Heart left ventricle (tissue), 16 donors: ENCODE data around the gene SLC12A4. TPM values are rescaled to one million over a fixed set of nuclear protein-coding genes. Genes with fewer than 3 reads are reported as not detected.
A peak's percentile ranks its signal among the peaks of the same experiment; 100 is the strongest.

Source experiments
- ATAC-seq, 4 donors: fragments of 200-7000 bp; cut with Tn5 transposase; one replicate each; pipeline ENCODE4 v1.9.1; 2020 to 2022; ENCODE audit warnings: moderate library complexity in 4 of 4, mild to moderate bottlenecking in 3 of 4, moderate number of reproducible peaks in 1 of 4
- DNase-seq, 5 donors: peaks; one replicate each; pipeline ENCODE4 v3.0.0-alpha.2; 2020
- H3K27ac ChIP-seq, 12 donors: fragments of 200-600 bp; sonication (generic) in 4 of 12; one replicate each; pipeline versions ENCODE4 v1.5.0 to v1.8.0; 2016 to 2022; ENCODE audit warnings: mild to moderate bottlenecking in 2 of 12
- H3K27me3 ChIP-seq, 9 donors: fragments of 200-600 bp; sonication (generic) in 2 of 9; one replicate each; pipeline versions ENCODE4 v1.5.1 to v1.8.0; 2016 to 2022; ENCODE audit warnings: mild to moderate bottlenecking in 3 of 9
- H3K36me3 ChIP-seq, 9 donors: fragments of 200-600 bp; sonication (generic) in 2 of 9; one replicate each; pipeline versions ENCODE4 v1.5.0 to v1.8.0; 2018 to 2022; ENCODE audit warnings: mild to moderate bottlenecking in 2 of 9
- H3K4me1 ChIP-seq, 12 donors: fragments of 200-600 bp; sonication (generic) in 4 of 12; one replicate each; pipeline versions ENCODE4 v1.5.0 to v1.8.0; 2016 to 2022; ENCODE audit warnings: mild to moderate bottlenecking in 3 of 12
- H3K4me3 ChIP-seq, 12 donors: fragments of 200-600 bp; sonication (generic) in 4 of 12; one replicate each; pipeline versions ENCODE4 v1.5.0 to v1.8.0; 2017 to 2022; ENCODE audit warnings: mild to moderate bottlenecking in 9 of 12, moderate library complexity in 4 of 12
- H3K9me3 ChIP-seq, 12 donors: fragments of 200-600 bp; sonication (generic) in 4 of 12; one replicate each; pipeline versions ENCODE4 v1.5.0 to v1.8.0; 2016 to 2022; ENCODE audit warnings: mild to moderate bottlenecking in 1 of 12
- CTCF ChIP-seq, 12 donors: fragments of 200-600 bp; sonication (generic) in 4 of 12; IDR thresholded peaks; one replicate each; pipeline versions ENCODE4 v1.5.0 to v1.8.0; 2018 to 2022; ENCODE audit warnings: antibody characterized with exemption in 12 of 12, mild to moderate bottlenecking in 5 of 12
- POLR2A ChIP-seq, 2 donors: fragments of 450-650 bp; IDR thresholded peaks; one replicate each; pipeline ENCODE4 v1.6.1; 2017; ENCODE audit warnings: antibody characterized with exemption in 2 of 2, mild to moderate bottlenecking in 2 of 2, moderate library complexity in 2 of 2
- WGBS, 4 donors: extraction: QIAGEN DNeasy Blood & Tissue Kit in 2 of 4; methylation state at CpG; one replicate each; pipeline versions ENCODE4 v1.1.5 to v1.1.7; 2013 to 2018; 5-methylcytosine and 5-hydroxymethylcytosine counted together
- intact Hi-C, 10 donors: fragments of 100-400 bp; cut with DNase I; formaldehyde crosslinking; loops; one replicate each; pipeline versions ENCODE4 v1.11.1 to v1.14.2; 2022
- polyA plus RNA-seq, 2 donors: library from polyadenylated mRNA; stranded (reverse); fragments of 200-250 nt; gene quantifications; one replicate each; pipeline ENCODE4 v1.2.3, GENCODE V29; 2013
- total RNA-seq, 9 donors: library from RNA; depleted of rRNA in 2 of 9; stranded (reverse); fragments of >200 nt in 2 of 9; fragmentation: NEBNext Ultra II Directional in 3 of 9; extraction: Animal tissue kit (Norgen Biotek cat#: 25700) in 3 of 9; gene quantifications; one replicate each; pipeline versions ENCODE4 v1.1.0 to v1.2.4, GENCODE V29; 2016 to 2023
- donor health status: ischemic (EF 13 %, LVEDD 7.1; RV severe dilation, severe dysfunction).
- donor health status: healthy with polysubstance abuse.
- donor health status: DM: no; HTN: yes; CAD: no.
- donor health status: DM: no; HTN: no; CAD: no.
- donor health status: ischemic (EF 25% LVEDD 6.9; RV normal size, moderate dysfunction).
- donor health status: ischemic (EF 25% LVEDD 5.7; RV mildly dilated, moderate dysfunction).
- donor health status: healthy.
- donor health status: DM: yes; HTN: yes; CAD: no.
- donor health status: ischemic (EF 35%, LVEDD 5.7; RV mildly dilated, moderate dysfunction).
- donor health status: nonischemic (EF 11% LVEDD 7.7; RV severe dilation, severe dysfunction).
- donor health status: DM: yes; HTN: yes; CAD: no.
- donor health status: PGD.
- donor health status: ischemic (EF 29% LVEDD 5.4; RV normal size, mild dysfunction).
- donor health status: nonischemic (EF 23%, LVEDD 6.1; RV moderate dilation, normal function).

The SLC12A4 gene
- total and polyA plus RNA-seq, 11 donors: 64.6 to 92.2 (median 85.9) TPM

GRCh38 chr16:67949645-67950044 is 18.8 kb downstream of the SLC12A4 start:
- H3K4me1 ChIP-seq: peaks cover 2 to 57% (median 27%) of the 10 kb centered on the region in 12 donors

GRCh38 chr16:67948015-67948414 is 20.4 kb downstream of the SLC12A4 start:
- Histone ChIP-seq H3K36me3 (peaks cover 15 to 100% (median 98%) of the 10 kb centered on the region in 9 donors), H3K27me3 (no peaks in the 10 kb centered on the region), H3K4me1 (peaks cover 4 to 64% (median 41%) of the 10 kb centered on the region in 12 donors), H3K9me3 (no peaks in the 10 kb centered on the region), H3K27ac (peak overlapping the region in 2 of 12 donors; percentile 8 to 16), H3K4me3 (no peak overlapping the region)
- WGBS, 4 donors: 89 to 95% (median 94%) methylated on average over 12 to 15 of the region's 15 CpGs
- no peak for TF ChIP-seq POLR2A (IDR thresholded peaks at IDR 0.05)
- TF ChIP-seq CTCF (IDR thresholded peaks at IDR 0.05): no peak
- ATAC-seq: no peak
- DNase-seq: no peak
- intact Hi-C loops: no loop called here

More at GRCh38 chr16:67949645-67950044, 18.8 kb downstream of the SLC12A4 start:
- peak in 1 of 5 donors; percentile 7 for DNase-seq
- TF ChIP-seq POLR2A (IDR thresholded peaks at IDR 0.05) (no peak), CTCF (IDR thresholded peaks at IDR 0.05) (no peak)
- Histone ChIP-seq H3K9me3 (no peaks in the 10 kb centered on the region), H3K4me3 (no peak overlapping the region), H3K27me3 (no peaks in the 10 kb centered on the region), H3K27ac (no peak overlapping the region), H3K36me3 (peaks cover 15 to 100% (median 100%) of the 10 kb centered on the region in 9 donors)
- 87 to 100% (median 90%) methylated on average over 1 to 11 of the region's 11 CpGs for WGBS, 4 donors
- intact Hi-C loops: no loop called here
- ATAC-seq: no peak

DNA sequence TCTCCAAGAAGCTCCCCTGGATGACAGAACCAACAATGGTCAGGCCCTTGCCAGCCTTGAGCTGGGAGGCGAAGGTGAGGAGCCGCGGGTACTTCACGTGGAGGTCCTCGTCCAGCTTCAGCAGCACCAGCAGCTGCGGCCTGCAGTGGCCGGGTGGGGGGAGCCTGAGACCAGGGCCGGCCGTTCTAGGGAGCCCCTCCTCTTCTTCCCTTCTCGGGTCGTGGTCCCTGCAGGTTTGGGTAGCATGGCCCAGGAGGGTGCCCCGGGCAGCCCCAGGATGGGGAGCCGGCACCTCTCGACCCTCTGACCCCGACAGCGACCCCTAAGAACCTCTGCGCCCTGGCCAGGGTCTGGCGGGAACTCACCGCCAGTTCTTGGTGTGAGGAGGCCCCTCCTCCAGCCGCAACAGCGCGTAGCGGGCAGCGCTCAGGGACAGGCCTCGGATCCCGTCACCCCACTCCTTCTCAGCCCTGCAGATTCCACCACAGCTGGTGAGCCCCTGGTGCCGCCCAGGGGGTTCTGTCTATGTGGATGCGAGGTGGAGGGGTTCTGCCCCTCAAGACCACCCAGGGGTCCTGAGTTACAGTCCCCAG is 21.4 kb downstream of the SLC12A4 start:
- DNase-seq (no peak), ATAC-seq (no peak)
- intact Hi-C loops: no loop called here
- no peak for TF ChIP-seq POLR2A (IDR thresholded peaks at IDR 0.05)
- TF ChIP-seq CTCF (IDR thresholded peaks at IDR 0.05): no peak
- Histone ChIP-seq H3K27me3 (no peaks in the 10 kb centered on the region), H3K4me1 (peaks cover 4 to 70% (median 42%) of the 10 kb centered on the region in 12 donors), H3K36me3 (peaks cover 15 to 100% (median 98%) of the 10 kb centered on the region in 9 donors), H3K27ac (peak overlapping the region in 4 of 12 donors; percentile 18 to 64 (median 34)), H3K4me3 (no peak overlapping the region), H3K9me3 (no peaks in the 10 kb centered on the region)
- 92 to 93% (median 93%) methylated on average over 17 to 28 of the region's 28 CpGs for whole genome bisulfite sequencing, 4 donors

GRCh38 chr16:67946128-67946569 is 22.3 kb downstream of the SLC12A4 start:
- TF ChIP-seq CTCF (IDR thresholded peaks at IDR 0.05) (no peak), POLR2A (IDR thresholded peaks at IDR 0.05) (no peak)
- no peaks in the 10 kb centered on the region for H3K27me3 ChIP-seq
- peak overlapping the region in 7 of 12 donors; percentile 4 to 89 (median 68) for H3K27ac ChIP-seq
- intact Hi-C loops: no loop called here
- 94 to 96% (median 95%) methylated on average over 20 of the region's 20 CpGs for WGBS, 4 donors
- ATAC-seq: no peak
- DNase-seq: no peak
- H3K4me1 ChIP-seq: peaks cover 4 to 64% (median 34%) of the 10 kb centered on the region in 12 donors
- H3K4me3 ChIP-seq: no peak overlapping the region
- peaks cover 15 to 99% (median 97%) of the 10 kb centered on the region in 9 donors for H3K36me3 ChIP-seq
- H3K9me3 ChIP-seq: no peaks in the 10 kb centered on the region
